Common myeloid progenitor, CD34-positive (primary cell): Measurements from ENCODE around the gene TUBA1B.
A peak's percentile ranks its signal among the peaks of the same experiment; 100 is the strongest.
"Not testable (repeated sequence)": the region's sequence is repeated elsewhere in the genome, so short reads cannot be mapped to it uniquely, and the experiment has no call there.

ENCODE experiments used
- CTCF ChIA-PET: fragments of 350-600 bp; sonication (Branson Sonifier 250); formaldehyde crosslinking; loops from one replicate; lab custom pipeline; 2021; ENCODE audit warnings: antibody characterized with exemption; lab: Charles Lee
- POLR2A ChIA-PET: fragments of 350-600 bp; sonication (Branson Sonifier 250); formaldehyde crosslinking; loops from one replicate; lab custom pipeline; 2021; ENCODE audit warnings: antibody characterized with exemption; lab: Charles Lee
- DNase-seq, 3 donors: peaks; one replicate each; pipeline versions ENCODE4 v3.0.0 to v3.0.0-alpha.2; 2013
- H3K27ac ChIP-seq, 2 experiments: 1 replicate in 1 of 2; 2 replicates in 1 of 2; pipeline ENCODE4 v1.7.0; 2013; ENCODE audit warnings: inconsistent platforms in 2 of 2, low read length in 2 of 2, mild to moderate bottlenecking in 2 of 2, low read depth in 1 of 2, moderate library complexity in 1 of 2; ENCODE audit not compliant: severe bottlenecking in 2 of 2, insufficient read depth in 1 of 2, poor library complexity in 1 of 2
- H3K27me3 ChIP-seq, 5 experiments: replicated peaks in 2 of 5; 1 replicate in 3 of 5; 2 replicates in 2 of 5; pipeline versions ENCODE4 v1.6.1 to v1.7.0; 2013; ENCODE audit warnings: low read length in 4 of 5, mild to moderate bottlenecking in 2 of 5, moderate library complexity in 2 of 5, inconsistent platforms in 1 of 5; ENCODE audit not compliant: insufficient read depth in 5 of 5, control insufficient read depth in 4 of 5
- H3K36me3 ChIP-seq, 4 experiments: 1 replicate in 2 of 4; 2 replicates in 2 of 4; pipeline versions ENCODE4 v1.6.1 to v1.7.0; 2013; ENCODE audit warnings: low read length in 3 of 4, control low read depth in 1 of 4, mild to moderate bottlenecking in 1 of 4; ENCODE audit not compliant: control insufficient read depth in 4 of 4, insufficient read depth in 4 of 4
- H3K4me1 ChIP-seq, 4 experiments: 1 replicate in 3 of 4; 2 replicates in 1 of 4; pipeline versions ENCODE4 v1.6.1 to v1.7.1; 2013; ENCODE audit warnings: low read length in 3 of 4, mild to moderate bottlenecking in 3 of 4, control low read depth in 1 of 4, inconsistent platforms in 1 of 4, moderate library complexity in 1 of 4; ENCODE audit not compliant: control insufficient read depth in 4 of 4, insufficient read depth in 4 of 4; ENCODE audit errors: control extremely low read depth in 1 of 4
- H3K4me3 ChIP-seq, 7 experiments: 1 replicate in 4 of 7; 2 replicates in 3 of 7; pipeline versions ENCODE4 v1.5.1 to v1.7.0; 2013; ENCODE audit warnings: mild to moderate bottlenecking in 7 of 7, low read length in 6 of 7, moderate library complexity in 6 of 7, inconsistent platforms in 2 of 7, low read depth in 2 of 7, control low read depth in 1 of 7; ENCODE audit not compliant: insufficient read depth in 4 of 7, control insufficient read depth in 1 of 7; ENCODE audit errors: extremely low read depth in 1 of 7
- H3K9me3 ChIP-seq, 5 experiments: 1 replicate in 4 of 5; 2 replicates in 1 of 5; pipeline versions ENCODE4 v1.6.1 to v1.7.1; 2013; ENCODE audit warnings: low read length in 4 of 5, mild to moderate bottlenecking in 2 of 5, inconsistent platforms in 1 of 5, low read depth in 1 of 5, moderate library complexity in 1 of 5; ENCODE audit not compliant: control insufficient read depth in 4 of 5, insufficient read depth in 2 of 5; ENCODE audit errors: control extremely low read depth in 1 of 5
- WGBS: methylation state at CpG from one replicate; pipeline ENCODE4 v1.1.5; 2013; ENCODE audit not compliant: insufficient coverage; 5-methylcytosine and 5-hydroxymethylcytosine counted together

The TUBA1B gene

DNA sequence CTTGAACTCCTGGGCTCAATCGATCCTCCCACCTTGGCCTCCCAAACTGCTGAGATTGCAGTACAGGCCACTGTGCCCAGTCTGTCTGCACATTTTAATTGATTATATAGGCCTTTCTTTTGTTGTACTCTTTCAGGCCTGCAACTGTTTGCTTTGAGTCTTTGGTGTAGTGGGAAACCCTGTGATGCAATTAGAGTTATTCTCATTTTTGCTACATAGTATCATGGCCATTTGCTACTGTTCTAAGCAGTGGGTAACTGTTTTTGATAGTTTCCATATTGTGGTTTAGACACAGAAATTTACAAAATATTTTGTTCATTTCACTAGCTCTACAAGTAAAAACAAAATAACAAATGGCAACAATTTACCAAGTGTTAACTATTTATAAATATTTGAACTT, 6.3 kb upstream of the TUBA1B start:
- 100% methylated on average over 1 of the region's 1 CpG for WGBS
- Histone ChIP-seq H3K27me3 (no peaks in the 10 kb centered on the region), H3K4me1 (peaks cover 0 to 16% (median 11%) of the 10 kb centered on the region in 4 experiments), H3K4me3 (no peak overlapping the region), H3K27ac (no peak overlapping the region), H3K36me3 (peaks cover 0 to 2% (median 0%) of the 10 kb centered on the region in 4 experiments), H3K9me3 (no peaks in the 10 kb centered on the region)
- CTCF ChIA-PET = interaction anchor here (1.3 kb wide), 1 partner anchor 10 kb away, joined by 5 read pairs; no protein-coding TSS in a partner anchor
- DNase-seq = no peak
- POLR2A ChIA-PET = no interaction called here

DNA sequence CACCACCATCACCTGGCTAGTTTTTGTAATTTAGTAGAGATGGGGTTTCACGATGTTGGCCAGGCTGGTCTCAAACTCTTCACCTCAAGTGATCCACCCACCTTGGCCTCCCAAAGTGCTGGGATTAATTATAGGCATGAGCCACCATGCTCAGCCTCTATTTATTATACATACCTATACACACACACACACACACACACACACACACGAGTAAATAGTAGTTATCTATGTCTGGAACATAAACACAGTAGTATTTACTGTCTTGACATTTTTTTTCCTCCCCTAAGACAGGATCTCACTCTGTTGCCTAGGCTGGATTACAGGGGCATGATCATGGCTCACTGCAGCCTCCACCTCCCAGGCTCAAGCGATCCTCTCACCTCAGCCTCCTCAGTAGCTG, 5.8 kb upstream of the TUBA1B start:
- CTCF ChIA-PET = interaction anchor here (1.3 kb wide), 1 partner anchor 10 kb away, joined by 5 read pairs; no protein-coding TSS in a partner anchor
- H3K9me3 ChIP-seq, POLR2A ChIA-PET, DNase-seq, H3K27me3 ChIP-seq, H3K27ac ChIP-seq, H3K4me3 ChIP-seq, H3K36me3 ChIP-seq: not testable (repeated sequence)
- H3K4me1 ChIP-seq = peaks cover 4 to 21% (median 15%) of the 10 kb centered on the region in 4 experiments
- WGBS = 100% methylated on average over 2 of the region's 3 CpGs

DNA sequence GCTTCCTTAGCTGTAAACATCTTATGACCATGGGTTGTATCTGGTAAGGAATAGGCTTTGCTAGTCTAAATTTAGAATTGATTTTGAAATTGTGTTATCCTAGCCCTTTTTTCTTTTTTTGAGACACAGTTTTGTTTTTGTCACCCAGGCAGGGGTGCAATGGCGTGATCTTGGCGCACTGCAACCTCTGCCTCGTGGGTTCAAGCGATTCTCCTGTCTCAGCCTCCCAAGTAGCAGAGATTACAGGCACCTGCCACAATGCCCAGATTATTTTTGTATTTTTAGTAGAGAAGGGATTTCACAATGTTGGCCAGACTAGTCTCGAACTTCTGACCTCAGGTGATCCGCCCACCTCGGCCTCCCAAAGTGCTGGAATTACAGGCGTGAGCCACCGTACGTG, 2.4 kb upstream of the TUBA1B start:
- 98% methylated on average over 10 of the region's 10 CpGs for WGBS
- peaks cover 0 to 20% (median 7%) of the 10 kb centered on the region in 4 experiments for H3K36me3 ChIP-seq
- no peaks in the 10 kb centered on the region for H3K27me3 ChIP-seq
- no peaks in the 10 kb centered on the region for H3K9me3 ChIP-seq
- POLR2A ChIA-PET = interaction anchor here (0.7 to 1.0 kb wide), 3 partner anchors 55 to 104 kb away, joined by 3 to 4 read pairs (median 3); partner anchors contain the start of gene TUBA1A
- DNase-seq = no peak
- peak overlapping the region in 1 of 7 experiments; percentile 80 for H3K4me3 ChIP-seq
- CTCF ChIA-PET = interaction anchor here (0.7 to 4.5 kb wide), 3 partner anchors 14 to 160 kb away, joined by 3 to 36 read pairs (median 3); no protein-coding TSS in a partner anchor
- H3K27ac ChIP-seq = no peak overlapping the region
- peaks cover 8 to 41% (median 33%) of the 10 kb centered on the region in 4 experiments for H3K4me1 ChIP-seq

DNA sequence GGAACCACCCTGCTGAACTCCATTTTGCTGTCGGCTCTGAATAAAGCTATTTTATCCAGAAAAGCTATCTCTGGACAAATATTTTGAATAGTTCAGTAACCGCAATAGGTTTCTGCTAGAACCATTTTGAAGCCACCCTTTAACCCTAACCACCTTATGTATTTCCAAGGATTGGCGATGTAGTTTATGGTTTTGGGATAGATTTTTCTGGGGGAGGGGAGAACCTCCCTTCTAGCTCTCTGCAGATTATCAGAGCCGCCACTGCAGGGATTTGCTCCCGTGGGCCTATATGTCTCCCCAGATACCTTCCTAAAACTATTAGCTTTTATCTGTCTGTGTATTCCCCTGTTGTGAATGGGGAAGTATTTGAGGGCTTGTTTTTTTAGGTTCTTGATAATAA, 1.8 kb upstream of the TUBA1B start:
- CTCF ChIA-PET = interaction anchor here (0.7 to 4.5 kb wide), 3 partner anchors 12 to 160 kb away, joined by 3 to 36 read pairs (median 21); no protein-coding TSS in a partner anchor
- 94% methylated on average over 2 of the region's 5 CpGs for WGBS
- H3K9me3 ChIP-seq = no peaks in the 10 kb centered on the region
- H3K27ac ChIP-seq = peak overlapping the region in 1 of 2 experiments; percentile 81
- DNase-seq = no peak
- POLR2A ChIA-PET = interaction anchor here (0.7 to 2.7 kb wide), 5 partner anchors 55 to 1977 kb away, joined by 3 to 31 read pairs (median 3); partner anchors contain the start of gene TUBA1A
- H3K4me1 ChIP-seq = peaks cover 8 to 40% (median 33%) of the 10 kb centered on the region in 4 experiments
- peak overlapping the region in 2 of 7 experiments; percentile 79 to 80 for H3K4me3 ChIP-seq
- no peaks in the 10 kb centered on the region for H3K27me3 ChIP-seq
- H3K36me3 ChIP-seq = peaks cover 0 to 21% (median 8%) of the 10 kb centered on the region in 4 experiments

DNA sequence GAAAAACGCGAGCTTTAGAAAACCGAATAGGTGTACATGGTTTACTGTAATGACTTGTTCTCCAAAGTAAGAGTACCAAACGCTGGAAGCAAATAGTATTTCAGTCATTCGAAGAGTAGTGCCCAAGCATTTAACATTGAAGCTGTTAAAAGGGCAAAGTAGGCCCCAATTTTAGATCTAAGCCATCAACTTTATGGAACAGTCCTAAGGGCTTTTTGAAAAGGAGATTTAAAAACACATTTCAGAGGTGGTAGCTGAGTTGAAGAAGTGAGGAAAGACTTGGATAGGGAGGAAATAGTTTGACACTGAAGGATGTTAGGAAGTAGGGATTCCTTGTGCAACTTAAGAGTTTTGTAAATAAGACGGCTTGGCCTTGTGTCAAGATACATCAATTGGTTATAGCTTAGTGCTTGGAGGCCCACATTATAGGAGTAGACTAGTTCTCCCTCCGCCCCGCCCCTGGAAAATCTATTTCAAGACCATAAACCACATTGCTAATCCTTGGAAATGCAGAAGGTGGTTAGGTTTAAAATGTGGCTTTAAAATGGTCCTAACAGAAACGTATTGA, 783 bp upstream of the TUBA1B start:
- peak in 1 of 3 donors; percentile 30 for DNase-seq
- Histone ChIP-seq H3K4me1 (peaks cover 8 to 40% (median 33%) of the 10 kb centered on the region in 4 experiments), H3K36me3 (peaks cover 6 to 30% (median 16%) of the 10 kb centered on the region in 4 experiments), H3K27ac (peak overlapping the region; percentile 52 to 81), H3K27me3 (no peaks in the 10 kb centered on the region), H3K4me3 (peak overlapping the region; percentile 39 to 80 (median 61)), H3K9me3 (no peaks in the 10 kb centered on the region)
- 3% methylated on average over 5 of the region's 9 CpGs for WGBS
- ChIA-PET POLR2A (interaction anchor here (0.7 to 2.9 kb wide), 7 partner anchors 22 to 174 kb away, joined by 4 to 31 read pairs (median 7); partner anchors contain the start of genes ARF3, KMT2D, LMBR1L and TUBA1A), CTCF (interaction anchor here (0.7 to 4.5 kb wide), 9 partner anchors 10 to 102 kb away, joined by 3 to 36 read pairs (median 21); partner anchors contain the start of genes DHH and LMBR1L)

DNA sequence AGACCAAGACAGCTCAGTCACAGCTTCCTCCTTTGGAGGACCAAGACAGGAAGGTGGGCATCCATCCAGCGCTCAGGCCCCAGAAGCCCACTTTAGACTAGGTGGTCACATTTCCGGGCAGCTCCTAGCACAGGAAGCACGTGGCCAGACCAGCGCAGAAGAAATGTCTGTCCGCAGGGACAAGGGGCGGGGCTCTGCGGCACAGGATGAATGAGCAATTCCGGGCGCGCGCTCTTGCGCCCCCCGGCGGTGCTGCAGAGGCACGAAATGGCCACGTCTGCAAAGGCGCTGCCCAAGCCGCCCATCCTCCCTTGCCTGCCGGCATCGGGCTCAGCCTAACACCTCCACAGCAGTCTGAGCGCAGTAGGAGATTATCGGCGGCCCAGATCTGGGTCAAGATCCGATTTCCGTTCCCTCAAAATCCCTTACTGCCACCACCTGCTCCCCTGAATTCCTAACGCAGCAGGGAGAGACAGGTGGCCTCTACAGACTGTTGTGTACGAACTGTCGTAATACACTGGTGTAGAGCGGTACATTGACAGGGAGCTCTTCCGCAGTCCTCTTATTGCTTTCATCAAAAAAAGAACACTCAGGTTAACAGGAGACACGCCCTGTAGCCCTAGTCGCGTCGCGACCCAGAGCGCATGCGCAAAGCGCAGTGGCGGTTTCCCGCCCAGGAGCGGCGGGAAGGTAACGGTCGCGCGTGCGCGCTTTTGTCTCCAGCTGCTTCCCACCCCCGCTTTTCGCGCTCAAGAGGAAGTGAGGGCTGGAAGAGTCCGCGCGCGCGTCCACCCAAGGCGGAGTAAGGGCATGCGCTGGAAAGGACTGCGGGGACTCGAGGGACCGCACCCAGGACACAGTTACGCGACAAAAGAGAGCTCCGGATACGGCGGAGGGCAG, 794 bp downstream of the TUBA1B start:
- H3K4me3 ChIP-seq = peak overlapping the region; percentile 57 to 100 (median 89)
- no peaks in the 10 kb centered on the region for H3K9me3 ChIP-seq
- H3K36me3 ChIP-seq = peaks cover 8 to 32% (median 18%) of the 10 kb centered on the region in 4 experiments
- peak; percentile 88 to 94 (median 93) for DNase-seq
- H3K27me3 ChIP-seq = no peaks in the 10 kb centered on the region
- WGBS = under 1% methylated on average over 66 of the region's 66 CpGs
- H3K4me1 ChIP-seq = peaks cover 8 to 40% (median 33%) of the 10 kb centered on the region in 4 experiments
- CTCF ChIA-PET = interaction anchor here (0.6 to 4.5 kb wide), 31 partner anchors 10 to 153 kb away, joined by 3 to 36 read pairs (median 4); partner anchors contain the start of genes DHH, LMBR1L and WNT1
- peak overlapping the region; percentile 79 to 91 for H3K27ac ChIP-seq
- POLR2A ChIA-PET = interaction anchor here (0.6 to 2.9 kb wide), 18 partner anchors 10 to 950 kb away, joined by 3 to 31 read pairs (median 4); partner anchors contain the start of genes DHH, LMBR1L, RHEBL1 and TUBA1A
